Neuronal stem cell (in vitro differentiated cells): ENCODE data around the gene FUCA2.

Experiments
- DNase-seq: peaks from one replicate; pipeline ENCODE4 v3.0.0-alpha.2; 2013; ENCODE audit warnings: low spot score
- H2AFZ ChIP-seq: one replicate; pipeline ENCODE4 v1.6.1; 2013; ENCODE audit warnings: mild to moderate bottlenecking, low read length, inconsistent platforms
- H2AK5ac ChIP-seq: 2 replicates; pipeline ENCODE4 v1.6.1; 2013; ENCODE audit warnings: low read depth, mild to moderate bottlenecking, inconsistent platforms, low read length, moderate library complexity, mixed read lengths
- H2BK120ac ChIP-seq: 2 replicates; pipeline ENCODE4 v1.6.1; 2013; ENCODE audit warnings: low read depth, mild to moderate bottlenecking, inconsistent platforms, low read length, moderate library complexity, mixed read lengths
- H2BK12ac ChIP-seq: one replicate; pipeline ENCODE4 v1.6.1; 2013; ENCODE audit warnings: low read length, inconsistent platforms
- H2BK15ac ChIP-seq: 2 replicates; pipeline ENCODE4 v1.6.1; 2013; ENCODE audit warnings: mild to moderate bottlenecking, low read length, inconsistent platforms, mixed read lengths
- H2BK5ac ChIP-seq: one replicate; pipeline ENCODE4 v1.6.1; 2013; ENCODE audit warnings: inconsistent platforms, mild to moderate bottlenecking, low read length, moderate library complexity
- H3K14ac ChIP-seq: one replicate; pipeline ENCODE4 v1.6.1; 2013; ENCODE audit warnings: low read length, inconsistent platforms
- H3K18ac ChIP-seq: 2 replicates; pipeline ENCODE4 v1.6.1; 2013; ENCODE audit warnings: low read length, inconsistent platforms
- H3K23ac ChIP-seq: 2 replicates; pipeline ENCODE4 v1.6.1; 2013; ENCODE audit warnings: low read depth, mild to moderate bottlenecking, mixed read lengths, low read length, inconsistent platforms; ENCODE audit not compliant: poor library complexity
- H3K27ac ChIP-seq: replicated peaks from 3 replicates; pipeline ENCODE4 v1.5.1; 2013; ENCODE audit warnings: low read length, inconsistent platforms
- H3K27me3 ChIP-seq, 3 experiments: 2 replicates each; pipeline ENCODE4 v1.6.1; 2013; ENCODE audit warnings: low read length in 3 of 3, mild to moderate bottlenecking in 2 of 3, inconsistent platforms in 1 of 3, low read depth in 1 of 3, mixed read lengths in 1 of 3, moderate library complexity in 1 of 3; ENCODE audit not compliant: control insufficient read depth in 3 of 3, insufficient read depth in 3 of 3
- H3K36me3 ChIP-seq, 2 donors: replicated peaks in 1 of 2; 2 replicates each; pipeline ENCODE4 v1.6.1; 2013; ENCODE audit warnings: low read length in 2 of 2; ENCODE audit not compliant: control insufficient read depth in 2 of 2, insufficient read depth in 2 of 2
- H3K4ac ChIP-seq: 2 replicates; pipeline ENCODE4 v1.6.1; 2013; ENCODE audit warnings: inconsistent platforms, mild to moderate bottlenecking, low read length, moderate library complexity
- H3K4me1 ChIP-seq, 2 donors: 1 replicate in 1 of 2; 2 replicates in 1 of 2; pipeline ENCODE4 v1.6.1; 2013; ENCODE audit warnings: low read length in 2 of 2, low read depth in 1 of 2; ENCODE audit not compliant: control insufficient read depth in 2 of 2, insufficient read depth in 1 of 2
- H3K4me2 ChIP-seq: one replicate; pipeline ENCODE4 v1.6.1; 2013; ENCODE audit warnings: mild to moderate bottlenecking, low read length, inconsistent platforms; ENCODE audit not compliant: insufficient read depth, poor library complexity, severe bottlenecking
- H3K4me3 ChIP-seq, 2 donors: 2 replicates each; pipeline ENCODE4 v1.5.1; 2013; ENCODE audit warnings: low read length in 2 of 2, mild to moderate bottlenecking in 2 of 2, inconsistent platforms in 1 of 2, moderate library complexity in 1 of 2
- H3K79me1 ChIP-seq: one replicate; pipeline ENCODE4 v1.6.1; 2013; ENCODE audit warnings: low read depth, mild to moderate bottlenecking, inconsistent platforms, low read length, moderate library complexity
- H3K9ac ChIP-seq: one replicate; pipeline ENCODE4 v1.6.1; 2013; ENCODE audit warnings: mild to moderate bottlenecking, low read depth, low read length, inconsistent platforms; ENCODE audit not compliant: poor library complexity
- H3K9me3 ChIP-seq, 2 donors: replicated peaks in 1 of 2; 2 replicates each; pipeline versions ENCODE3 to v1.6.1; 2013; ENCODE audit warnings: low read length in 2 of 2, mild to moderate bottlenecking in 2 of 2, inconsistent platforms in 1 of 2, low read depth in 1 of 2, mixed read lengths in 1 of 2, moderate library complexity in 1 of 2; ENCODE audit not compliant: control insufficient read depth in 2 of 2, insufficient read depth in 1 of 2
- H4K8ac ChIP-seq: one replicate; pipeline ENCODE4 v1.6.1; 2013; ENCODE audit warnings: low read depth, mild to moderate bottlenecking, inconsistent platforms, low read length, moderate library complexity
- H4K91ac ChIP-seq: one replicate; pipeline ENCODE4 v1.6.1; 2013; ENCODE audit warnings: low read length, low read depth, mild to moderate bottlenecking, inconsistent platforms; ENCODE audit not compliant: poor library complexity
- WGBS, 2 donors: extraction: QIAGEN DNeasy Blood & Tissue Kit; methylation state at CpG; one replicate each; pipeline ENCODE4 v1.1.7; 2013; ENCODE audit warnings: missing lambda C conversion rate in 2 of 2, mixed read lengths in 1 of 2; ENCODE audit not compliant: insufficient read length in 2 of 2, insufficient replicate concordance in 1 of 2; ENCODE audit errors: extremely low coverage in 2 of 2; 5-methylcytosine and 5-hydroxymethylcytosine counted together

Gene FUCA2

DNA sequence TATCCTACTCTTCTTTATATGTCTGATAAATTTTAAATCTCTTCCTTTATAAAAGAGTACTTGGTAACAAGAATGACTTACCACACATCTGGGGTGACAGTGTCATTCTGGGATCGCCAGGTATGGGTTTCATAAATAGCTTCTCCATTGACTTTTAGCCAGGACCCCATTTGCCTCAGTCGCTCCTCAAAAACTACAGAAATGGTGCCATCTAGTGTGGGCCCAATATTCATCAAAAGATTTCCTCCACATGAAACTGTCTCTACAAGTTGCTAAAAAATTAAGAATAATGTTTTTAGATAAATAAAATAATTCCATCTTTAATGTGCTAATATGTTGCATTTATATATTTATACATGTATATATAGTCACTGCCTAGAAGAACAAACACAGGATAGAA is 9.7 kb downstream of the FUCA2 start:
- no peaks in the 10 kb centered on the region for H3K79me1 ChIP-seq
- no peak overlapping the region for H2BK5ac ChIP-seq
- H3K4me1 ChIP-seq = no peaks in the 10 kb centered on the region
- no peak overlapping the region for H2BK12ac ChIP-seq
- no peak overlapping the region for H4K8ac ChIP-seq
- no CpG with 5 or more reads among the region's 2 CpGs for whole genome bisulfite sequencing, 2 donors
- no peak overlapping the region for H3K27ac ChIP-seq
- no peak overlapping the region for H3K4me2 ChIP-seq
- H2BK120ac ChIP-seq = no peak overlapping the region
- H3K14ac ChIP-seq = no peak overlapping the region
- H3K18ac ChIP-seq = no peak overlapping the region
- H2BK15ac ChIP-seq = no peak overlapping the region
- DNase-seq = no peak
- no peak overlapping the region for H3K4me3 ChIP-seq
- H3K27me3 ChIP-seq = no peaks in the 10 kb centered on the region
- no peak overlapping the region for H3K4ac ChIP-seq
- no peak overlapping the region for H2AK5ac ChIP-seq
- no peak overlapping the region for H3K9ac ChIP-seq
- no peaks in the 10 kb centered on the region for H3K9me3 ChIP-seq
- no peak overlapping the region for H4K91ac ChIP-seq
- H3K36me3 ChIP-seq = peaks cover 4 to 98% of the 10 kb centered on the region in 2 donors
- no peak overlapping the region for H2AFZ ChIP-seq
- no peak overlapping the region for H3K23ac ChIP-seq

DNA sequence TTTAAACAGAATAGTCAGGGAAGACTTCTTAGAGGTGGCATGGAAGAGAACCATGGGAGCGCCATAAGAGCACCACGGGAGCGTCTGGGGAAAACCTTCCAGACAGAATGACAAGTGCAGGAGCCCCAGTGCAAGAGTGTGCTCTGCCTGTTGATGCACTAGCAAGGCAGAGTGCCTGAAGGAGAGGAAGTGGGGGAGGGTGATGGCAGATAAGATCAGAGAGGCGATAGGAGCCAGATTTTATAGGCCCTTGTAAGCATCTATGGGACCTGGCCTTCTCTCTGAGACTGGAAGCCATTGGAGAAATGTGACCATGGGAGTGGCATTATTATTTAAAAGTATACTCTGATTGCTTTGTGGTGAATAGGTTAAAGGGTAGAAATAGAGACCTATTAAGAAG is 13.1 kb downstream of the FUCA2 start:
- Histone ChIP-seq H2BK5ac (no peak overlapping the region), H4K91ac (no peak overlapping the region), H3K23ac (no peak overlapping the region), H2BK12ac (no peak overlapping the region), H3K79me1 (no peaks in the 10 kb centered on the region), H3K4me1 (no peaks in the 10 kb centered on the region), H3K18ac (no peak overlapping the region), H3K27ac (no peak overlapping the region), H2AFZ (no peak overlapping the region), H3K9me3 (no peaks in the 10 kb centered on the region), H2BK120ac (no peak overlapping the region), H3K4me2 (no peak overlapping the region), H2AK5ac (no peak overlapping the region), H4K8ac (no peak overlapping the region), H3K36me3 (peaks cover 4 to 98% of the 10 kb centered on the region in 2 donors), H3K9ac (no peak overlapping the region), H3K4me3 (no peak overlapping the region), H3K4ac (no peak overlapping the region), H3K27me3 (no peaks in the 10 kb centered on the region), H2BK15ac (no peak overlapping the region), H3K14ac (no peak overlapping the region)
- no peak for DNase-seq
- no CpG with 5 or more reads among the region's 4 CpGs for WGBS, 2 donors

GRCh38 chr6:143496974-143497373 is 14.5 kb downstream of the FUCA2 start:
- Histone ChIP-seq H2AK5ac (no peak overlapping the region), H3K9ac (no peak overlapping the region), H3K79me1 (no peaks in the 10 kb centered on the region), H4K91ac (no peak overlapping the region), H3K4ac (no peak overlapping the region), H2BK120ac (no peak overlapping the region), H2BK5ac (no peak overlapping the region), H3K18ac (no peak overlapping the region), H3K27ac (no peak overlapping the region), H3K27me3 (no peaks in the 10 kb centered on the region), H3K23ac (no peak overlapping the region), H3K14ac (no peak overlapping the region), H2AFZ (no peak overlapping the region), H3K4me3 (no peak overlapping the region), H4K8ac (no peak overlapping the region), H2BK12ac (no peak overlapping the region), H3K9me3 (no peaks in the 10 kb centered on the region), H2BK15ac (no peak overlapping the region), H3K36me3 (peaks cover 5 to 85% of the 10 kb centered on the region in 2 donors), H3K4me2 (no peak overlapping the region), H3K4me1 (no peaks in the 10 kb centered on the region)
- no CpG with 5 or more reads among the region's 1 CpG for WGBS, 2 donors
- DNase-seq = no peak

GRCh38 chr6:143490775-143491174 is 20.7 kb downstream of the FUCA2 start:
- Histone ChIP-seq H3K18ac (no peak overlapping the region), H3K4me2 (no peak overlapping the region), H3K4me3 (no peak overlapping the region), H3K9me3 (no peaks in the 10 kb centered on the region), H3K14ac (no peak overlapping the region), H2BK15ac (no peak overlapping the region), H3K36me3 (peaks cover 3 to 25% of the 10 kb centered on the region in 2 donors), H4K91ac (no peak overlapping the region), H3K27ac (no peak overlapping the region), H2AFZ (no peak overlapping the region), H3K23ac (no peak overlapping the region), H3K4me1 (no peaks in the 10 kb centered on the region), H3K4ac (no peak overlapping the region), H3K79me1 (no peaks in the 10 kb centered on the region), H3K9ac (no peak overlapping the region), H2BK12ac (no peak overlapping the region), H2AK5ac (no peak overlapping the region), H2BK5ac (no peak overlapping the region), H2BK120ac (no peak overlapping the region), H3K27me3 (no peaks in the 10 kb centered on the region), H4K8ac (no peak overlapping the region)
- WGBS, 2 donors = no CpG with 5 or more reads among the region's 8 CpGs
- no peak for DNase-seq
